ENCODE data around the gene INAFM1. TPM values are rescaled to one million over a fixed set of nuclear protein-coding genes. Genes with fewer than 3 reads are reported as not detected.
A peak's percentile ranks its signal among the peaks of the same experiment; 100 is the strongest.

INAFM1 gene
- total and polyA plus RNA-seq, 9 of the 15 experiments (the other 6 are each of a cell fraction or from before 2014, with no cell fraction given): 0.71 to 30.9 (median 3.1) TPM

DNA sequence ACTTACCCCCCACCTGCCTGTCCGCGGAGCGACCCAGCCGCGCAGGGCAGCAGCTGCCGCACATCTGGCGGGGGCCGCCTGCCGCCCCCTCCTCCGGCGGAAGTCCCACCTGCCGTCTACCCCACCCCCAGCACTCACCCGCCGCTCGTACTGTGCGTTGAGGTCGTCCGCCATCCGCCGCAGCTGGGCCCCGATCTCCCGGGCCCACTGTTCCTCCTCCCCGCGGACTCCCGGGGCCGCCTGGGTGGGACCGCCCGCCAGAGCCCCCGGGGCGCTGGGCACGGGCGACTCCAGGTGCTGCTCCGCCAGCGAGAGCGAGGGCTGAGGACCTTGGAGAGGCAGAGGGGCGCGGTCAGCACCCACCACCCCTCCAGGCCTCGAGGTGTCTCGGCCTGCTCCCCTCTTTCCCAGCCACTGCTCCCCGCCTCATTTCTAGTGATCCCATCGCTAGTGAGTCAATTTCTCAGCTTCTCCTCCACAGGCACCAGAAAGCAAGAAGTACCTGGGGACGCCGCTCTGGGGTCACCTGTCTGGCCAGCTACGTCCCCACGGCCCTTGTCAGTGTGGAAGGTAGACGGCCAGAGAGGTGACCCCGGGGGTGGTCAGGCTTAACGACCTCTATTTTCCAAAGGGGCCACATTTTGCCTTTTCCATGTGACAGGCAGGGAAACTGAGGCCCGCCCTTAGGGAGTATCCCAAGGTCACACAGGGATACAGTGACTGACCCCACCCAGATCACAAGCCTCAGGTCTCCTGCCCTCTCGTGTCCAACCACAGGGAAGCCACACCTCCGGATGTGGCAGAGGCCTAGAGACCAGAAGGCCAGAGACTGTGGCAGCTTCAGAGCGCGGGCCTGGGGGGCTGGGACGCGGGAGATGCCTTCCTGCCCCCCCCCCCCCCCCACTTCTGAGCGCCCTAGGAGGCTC, 48.0 kb upstream of the INAFM1 start (continued):
- TF ChIP-seq TFE3 (CRISPR knock-in tag; IDR thresholded peaks at IDR 0.05) (peak; percentile 0; the same call in 1 of the 2 replicates), PPARD (CRISPR knock-in tag; IDR thresholded peaks at IDR 0.05) (no peak), ZFP1 (CRISPR knock-in tag; IDR thresholded peaks at IDR 0.05) (peak; percentile 8; the same call in 1 of the 2 replicates), ZBED1 (IDR thresholded peaks at IDR 0.05) (no peak), L3MBTL2 (IDR thresholded peaks at IDR 0.05) (peak; percentile 21; the same call in 1 of the 2 replicates), XRCC3 (IDR thresholded peaks at IDR 0.05) (no peak), MTF1 (CRISPR knock-in tag; IDR thresholded peaks at IDR 0.05; ENCODE audit: borderline replicate concordance) (no peak), NR1H2 (CRISPR knock-in tag; IDR thresholded peaks at IDR 0.05) (no peak), TAF7 (tag; IDR thresholded peaks at IDR 0.05) (no peak; the same call in 1 of the 2 replicates), ZNF57 (CRISPR knock-in tag; IDR thresholded peaks at IDR 0.05) (no peak), ZNF347 (CRISPR knock-in tag; IDR thresholded peaks at IDR 0.05; ENCODE audit: low read depth) (no peak), NCOA4 (IDR thresholded peaks at IDR 0.05; ENCODE audit: partially characterized antibody) (no peak), HDAC2 (IDR thresholded peaks at IDR 0.05) (peak; percentile 32; the same call in 1 of the 2 replicates), TRIM25 (IDR thresholded peaks at IDR 0.05; ENCODE audit: borderline replicate concordance) (no peak), ZBTB9 (CRISPR knock-in tag; IDR thresholded peaks at IDR 0.05) (peak; percentile 61; the same call in 1 of the 2 replicates), TCF3 (CRISPR knock-in tag; IDR thresholded peaks at IDR 0.05) (no peak), SRF (CRISPR knock-in tag; IDR thresholded peaks at IDR 0.05) (peak in 1 of 2 experiments; percentile 53; a peak in 1 of 4 replicates)
- TF ChIP-seq, protein P1, sequence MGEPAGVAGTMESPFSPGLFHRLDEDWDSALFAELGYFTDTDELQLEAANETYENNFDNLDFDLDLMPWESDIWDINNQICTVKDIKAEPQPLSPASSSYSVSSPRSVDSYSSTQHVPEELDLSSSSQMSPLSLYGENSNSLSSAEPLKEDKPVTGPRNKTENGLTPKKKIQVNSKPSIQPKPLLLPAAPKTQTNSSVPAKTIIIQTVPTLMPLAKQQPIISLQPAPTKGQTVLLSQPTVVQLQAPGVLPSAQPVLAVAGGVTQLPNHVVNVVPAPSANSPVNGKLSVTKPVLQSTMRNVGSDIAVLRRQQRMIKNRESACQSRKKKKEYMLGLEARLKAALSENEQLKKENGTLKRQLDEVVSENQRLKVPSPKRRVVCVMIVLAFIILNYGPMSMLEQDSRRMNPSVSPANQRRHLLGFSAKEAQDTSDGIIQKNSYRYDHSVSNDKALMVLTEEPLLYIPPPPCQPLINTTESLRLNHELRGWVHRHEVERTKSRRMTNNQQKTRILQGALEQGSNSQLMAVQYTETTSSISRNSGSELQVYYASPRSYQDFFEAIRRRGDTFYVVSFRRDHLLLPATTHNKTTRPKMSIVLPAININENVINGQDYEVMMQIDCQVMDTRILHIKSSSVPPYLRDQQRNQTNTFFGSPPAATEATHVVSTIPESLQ (CRISPR knock-in tag; IDR thresholded peaks at IDR 0.05): no peak

Measured in K562 (cell line).